GM19043 (cell line): ENCODE measurements around the gene ARFGEF3.

Source experiments
- ATAC-seq: cut with Tn5 transposase; IDR thresholded peaks from one replicate; pipeline ENCODE4 v1.9.1; 2021; ENCODE audit warnings: low read depth; ENCODE audit not compliant: unreplicated experiment

Gene ARFGEF3

DNA sequence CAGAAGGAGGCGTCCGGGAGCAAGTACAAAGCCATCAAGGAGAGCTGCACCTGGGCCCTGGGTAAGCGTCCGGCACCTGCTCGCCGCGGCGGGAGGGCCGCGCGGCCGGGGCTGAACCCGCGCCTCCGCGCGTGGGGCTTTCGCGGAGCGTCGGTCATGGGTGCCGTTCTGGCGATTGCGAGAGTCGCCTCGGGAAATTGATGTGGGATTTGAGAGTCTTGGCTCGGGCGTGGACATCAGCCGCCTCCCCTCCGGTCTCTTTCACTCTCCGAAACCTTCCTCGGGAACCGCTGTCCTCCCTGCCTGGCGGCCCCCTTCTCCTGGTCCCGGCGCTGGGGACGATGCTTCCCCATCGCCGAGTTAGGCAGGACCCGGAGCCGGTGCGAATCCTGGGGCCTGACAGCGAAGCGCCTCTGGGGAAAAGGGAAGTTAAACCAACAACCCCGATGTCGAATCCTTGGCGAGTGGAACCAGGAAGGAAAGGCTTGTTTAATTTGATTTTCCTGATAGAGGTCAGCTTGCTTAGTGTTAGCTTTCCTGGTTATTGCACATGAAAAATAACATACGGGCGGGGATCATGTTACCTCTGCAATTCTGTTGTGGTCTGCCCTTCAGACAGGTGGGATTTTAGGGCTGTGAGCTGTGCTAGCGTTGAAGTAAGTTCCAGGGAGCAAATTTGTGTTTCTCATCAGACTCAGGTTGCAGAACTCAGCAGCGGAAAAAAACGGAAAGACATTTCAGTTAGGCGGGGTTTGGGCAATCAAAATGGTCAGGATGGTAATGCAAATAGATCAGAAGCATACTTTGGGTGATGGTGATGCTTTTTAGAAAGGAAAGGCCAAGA lies 594 bp downstream of the ARFGEF3 start:
- ATAC-seq, result peak; percentile 30

DNA sequence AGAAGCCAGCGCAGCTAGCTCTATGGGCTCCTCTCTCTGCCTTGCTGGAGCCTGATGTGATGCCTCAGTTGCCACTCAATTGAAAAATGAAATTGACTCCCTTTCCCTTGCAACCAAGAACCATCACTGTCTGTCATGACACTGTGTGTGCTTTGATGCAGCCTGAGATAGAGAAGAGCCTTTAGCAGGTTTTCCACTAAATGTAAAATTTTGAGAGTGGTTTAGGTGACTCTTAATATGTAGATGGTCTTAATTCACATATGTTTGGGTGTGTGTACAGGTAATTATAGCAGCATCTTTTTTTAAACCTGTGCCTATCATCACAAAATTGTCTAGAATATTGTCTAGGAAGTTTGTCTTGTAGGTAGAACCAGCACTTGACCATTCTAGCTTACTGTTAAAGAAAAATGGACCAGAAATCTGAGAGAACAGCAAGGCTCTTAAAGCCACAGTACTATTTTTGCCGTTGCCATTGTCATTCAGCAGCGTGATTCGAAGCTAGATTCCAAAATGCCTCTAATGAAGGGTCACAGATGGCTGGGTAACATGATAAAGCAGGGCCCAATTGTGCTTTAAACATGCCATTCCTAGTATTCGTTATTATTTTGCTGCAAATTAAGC lies 1.3 kb downstream of the ARFGEF3 start:
- ATAC-seq, result no peak

DNA sequence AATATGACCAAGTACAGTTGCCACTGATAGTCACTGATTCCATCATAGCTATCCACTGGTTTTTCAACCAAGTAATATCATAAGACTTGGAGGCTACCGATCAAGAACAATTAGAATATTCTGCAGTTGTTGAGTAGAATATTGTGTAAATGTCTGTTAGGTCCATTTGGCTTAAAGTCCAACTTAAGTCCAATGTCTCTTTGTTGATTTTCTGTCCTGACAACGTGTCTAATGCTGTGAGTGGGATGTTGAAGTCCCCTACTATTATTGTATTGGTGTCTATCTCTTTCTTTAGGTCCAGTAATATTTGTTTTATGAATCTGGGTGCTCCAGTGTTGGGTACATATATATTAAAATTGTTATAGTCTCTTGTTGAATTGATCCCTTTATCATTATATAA lies 13.9 kb downstream of the ARFGEF3 start:
- ATAC-seq, result no peak

DNA sequence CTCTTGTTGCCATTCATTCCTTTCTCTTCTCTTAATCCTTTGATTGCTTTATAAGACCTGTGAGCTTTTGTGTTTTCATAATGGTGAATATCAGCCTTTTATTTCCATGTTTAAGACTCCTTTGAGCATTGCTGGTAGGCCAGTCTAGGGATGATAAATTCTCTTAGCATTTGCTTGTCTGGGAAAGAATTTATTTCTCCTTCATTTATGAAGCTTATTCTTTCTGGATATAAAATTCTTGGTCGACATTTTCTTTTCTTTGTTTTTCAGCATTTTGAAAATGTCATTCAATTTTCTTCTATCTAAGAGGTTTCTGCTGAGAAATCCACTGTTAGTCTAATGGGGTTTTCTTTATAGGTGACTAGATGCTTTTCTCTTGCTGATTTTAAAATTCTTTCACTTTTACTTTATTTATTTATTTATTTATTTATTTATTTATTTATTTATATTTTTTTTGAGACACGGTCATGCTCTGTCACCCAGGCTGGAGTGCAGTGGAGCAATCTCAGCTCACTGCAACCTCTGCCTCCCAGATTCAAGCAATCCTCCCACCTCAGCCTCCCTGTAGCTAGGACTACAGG lies 15.0 kb downstream of the ARFGEF3 start:
- ATAC-seq, result no peak

DNA sequence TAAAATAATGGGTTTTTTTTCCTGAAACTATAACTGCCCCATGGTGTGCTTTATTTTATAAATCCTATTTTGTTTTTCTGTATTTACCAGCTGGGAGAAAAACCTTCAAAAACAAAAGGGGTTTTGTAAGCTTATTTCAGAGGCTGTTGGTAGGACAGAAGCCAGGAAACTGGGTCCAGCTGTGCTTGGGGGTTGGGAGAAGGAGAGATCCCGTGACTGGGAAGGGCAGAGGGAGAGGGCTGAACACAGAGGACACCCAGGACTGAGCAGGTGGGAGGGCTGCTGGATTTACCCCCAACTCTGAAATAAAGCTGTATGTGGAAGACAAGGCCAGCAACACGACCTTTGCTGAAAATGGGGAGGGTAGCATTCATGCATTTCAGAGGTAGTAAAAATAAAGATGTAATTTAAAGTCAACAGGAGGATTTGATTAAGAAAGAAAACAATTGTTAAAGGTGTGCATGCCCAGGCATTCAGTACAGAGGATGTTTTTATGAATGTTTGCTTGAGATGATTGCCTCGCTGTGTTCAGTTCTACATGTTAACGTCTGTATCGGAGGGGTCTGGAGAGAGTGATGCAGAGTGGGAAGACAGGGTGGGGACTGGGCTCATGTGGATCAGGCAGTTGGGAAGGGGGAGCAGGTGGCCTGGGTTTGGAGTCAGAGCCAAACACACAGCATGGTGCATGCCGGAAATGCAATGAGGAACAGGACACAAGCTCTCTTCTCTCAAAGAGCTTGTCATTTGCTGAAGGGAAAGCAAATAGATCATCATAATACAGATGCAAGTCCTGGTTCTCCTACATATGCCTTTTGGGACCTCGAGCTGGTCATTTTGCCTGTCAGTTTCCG lies 21.4 kb downstream of the ARFGEF3 start:
- no peak for ATAC-seq

DNA sequence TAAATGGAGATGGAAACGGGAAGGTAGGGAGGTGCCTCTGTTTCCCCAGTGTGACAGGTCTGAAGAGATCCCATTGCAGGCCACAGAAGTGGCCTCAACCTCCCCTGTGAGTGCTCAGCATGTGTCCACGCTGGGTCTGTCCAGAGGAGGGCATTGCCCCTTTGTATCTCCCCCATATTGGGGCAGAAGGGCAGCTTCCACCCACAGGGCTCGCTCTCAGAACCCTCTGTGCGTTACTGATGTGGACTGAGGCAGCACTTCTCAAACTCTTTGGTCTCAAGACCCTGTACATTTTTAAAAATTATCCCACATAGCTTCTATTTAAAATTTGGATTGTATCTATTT lies 22.0 kb downstream of the ARFGEF3 start:
- ATAC-seq, result no peak

DNA sequence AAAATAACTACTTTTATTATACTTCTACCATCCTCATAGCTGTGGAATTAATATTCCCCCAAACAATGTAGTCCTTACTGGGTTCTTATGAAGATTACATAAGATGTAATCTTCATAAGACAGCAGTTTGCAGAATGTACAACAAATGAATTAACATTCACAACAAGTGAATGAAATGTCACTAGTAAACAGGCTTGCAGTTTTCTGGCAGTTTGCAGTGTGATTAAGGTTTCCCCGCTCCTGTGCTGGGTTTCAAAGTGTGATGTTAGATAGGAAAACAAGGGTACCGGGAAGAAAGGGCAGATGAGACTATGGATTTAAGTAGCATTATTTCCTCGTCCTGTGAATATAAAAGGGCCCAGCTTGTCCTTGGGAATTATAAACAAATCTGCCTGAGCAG lies 22.5 kb downstream of the ARFGEF3 start:
- no peak for ATAC-seq

DNA sequence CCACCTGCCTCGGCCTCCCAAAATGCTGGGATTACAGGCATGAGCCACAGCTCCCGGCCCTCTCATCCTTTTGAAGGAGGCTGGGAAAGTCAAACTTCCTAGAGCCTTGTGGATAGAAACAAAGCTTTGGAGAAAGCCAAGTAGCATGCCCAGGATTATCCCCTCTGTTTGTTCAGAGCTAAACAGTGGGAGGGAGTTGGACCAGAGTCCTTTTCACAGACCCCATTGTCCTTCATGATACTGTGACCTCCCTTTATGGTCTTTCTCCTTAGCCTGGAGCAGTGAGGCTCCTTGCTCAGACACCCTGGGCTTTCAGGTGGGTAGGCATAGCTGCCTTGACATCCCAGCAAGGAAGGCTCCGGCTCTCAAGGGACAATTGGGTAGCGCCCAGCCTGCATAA lies 25.4 kb downstream of the ARFGEF3 start:
- no peak for ATAC-seq

DNA sequence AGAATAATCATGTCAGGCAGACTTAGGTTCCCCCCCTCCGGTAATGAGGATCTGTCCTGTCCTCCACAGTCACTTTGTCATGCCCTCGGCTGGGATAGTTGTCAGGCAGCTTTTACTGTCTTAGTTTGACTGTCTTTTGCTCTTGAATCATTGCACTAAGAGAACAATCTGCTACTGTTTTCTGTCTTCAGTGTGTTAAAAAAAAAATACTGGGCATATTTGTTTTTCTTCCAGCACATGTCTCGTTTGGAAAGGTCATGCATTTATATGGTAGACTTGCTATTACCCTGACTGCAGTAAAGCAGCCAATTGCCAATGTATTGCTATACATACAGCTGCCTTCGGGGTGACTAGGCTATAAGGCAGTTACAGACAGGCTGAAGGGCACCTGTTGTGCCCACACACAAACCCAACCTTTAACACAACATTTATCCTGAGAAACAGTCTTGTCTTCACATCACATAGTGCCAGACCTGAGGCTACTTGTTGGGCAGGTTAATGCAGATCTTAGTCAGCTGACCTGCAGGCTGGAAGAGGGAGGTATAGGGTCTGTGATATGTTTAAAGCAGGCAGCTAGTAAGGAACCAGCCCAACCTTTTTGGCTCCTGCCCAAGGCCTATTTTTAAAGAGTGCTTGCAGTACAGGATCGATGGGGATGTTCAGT lies 26.7 kb downstream of the ARFGEF3 start:
- ATAC-seq, result no peak

DNA sequence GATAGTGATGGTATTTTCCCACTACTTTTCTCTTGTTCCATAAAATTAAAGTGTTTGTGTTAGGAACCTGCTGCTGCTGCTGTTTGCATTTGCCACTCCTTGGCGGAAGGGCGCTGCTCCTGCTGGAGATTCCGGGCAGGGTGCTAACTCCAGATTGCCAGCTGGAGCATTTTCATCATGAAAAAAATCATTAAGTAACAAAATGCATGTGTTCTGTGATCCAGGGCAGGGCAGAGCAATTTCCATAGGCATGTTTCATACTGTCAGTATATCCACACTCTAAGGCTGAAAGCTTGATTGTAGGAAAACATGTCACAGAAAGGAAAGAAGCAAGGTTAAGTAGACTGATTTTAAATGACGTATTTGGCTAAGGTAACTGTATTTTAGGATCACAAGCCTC lies 32.5 kb downstream of the ARFGEF3 start:
- ATAC-seq, result no peak

DNA sequence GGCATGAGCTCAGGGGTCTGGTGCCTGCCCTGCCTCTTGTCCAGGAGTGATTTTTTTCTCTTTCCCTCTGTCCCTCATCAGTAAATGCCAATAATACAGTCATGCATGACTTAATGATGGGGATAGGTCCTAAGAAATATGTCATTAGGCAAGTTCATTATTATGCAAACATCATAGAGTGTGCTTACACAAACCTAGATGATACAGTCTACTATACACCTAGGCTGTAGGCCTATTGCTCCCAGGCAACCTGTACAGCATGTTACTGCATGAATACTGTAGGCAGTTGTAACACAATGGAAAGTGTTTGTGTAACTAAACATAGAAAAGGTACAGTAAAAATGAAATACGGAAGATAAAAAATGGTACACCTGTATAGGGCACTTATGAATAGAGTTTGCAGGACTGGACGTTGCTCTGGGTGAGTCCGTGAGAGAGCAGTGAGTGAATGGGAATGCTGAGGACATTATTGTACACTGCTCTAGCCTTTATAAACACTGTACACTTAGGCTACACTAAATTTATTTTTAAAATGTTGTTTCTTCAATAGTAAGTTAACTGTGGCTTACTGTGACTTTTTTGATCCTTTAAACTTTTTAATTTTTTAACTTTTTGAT lies 34.5 kb downstream of the ARFGEF3 start:
- ATAC-seq, result no peak

DNA sequence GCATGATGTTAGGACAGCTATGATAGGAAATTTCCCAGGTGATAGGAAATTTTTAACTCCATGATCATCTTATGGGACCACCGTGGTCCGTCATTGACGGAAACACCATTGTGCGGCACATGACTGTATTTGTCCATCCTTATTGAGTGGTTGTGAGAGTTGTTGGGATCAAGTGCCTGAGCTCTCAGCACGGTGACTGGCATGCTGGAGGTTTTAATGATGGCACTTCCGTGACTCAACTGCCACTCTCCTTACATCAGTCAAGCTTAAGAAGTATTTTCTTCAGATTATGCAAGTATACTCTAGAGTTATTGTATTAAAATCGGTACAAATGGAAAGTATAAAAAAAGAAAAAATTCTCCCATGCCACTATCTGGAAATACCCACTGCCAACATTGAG lies 35.8 kb downstream of the ARFGEF3 start:
- ATAC-seq, result no peak

DNA sequence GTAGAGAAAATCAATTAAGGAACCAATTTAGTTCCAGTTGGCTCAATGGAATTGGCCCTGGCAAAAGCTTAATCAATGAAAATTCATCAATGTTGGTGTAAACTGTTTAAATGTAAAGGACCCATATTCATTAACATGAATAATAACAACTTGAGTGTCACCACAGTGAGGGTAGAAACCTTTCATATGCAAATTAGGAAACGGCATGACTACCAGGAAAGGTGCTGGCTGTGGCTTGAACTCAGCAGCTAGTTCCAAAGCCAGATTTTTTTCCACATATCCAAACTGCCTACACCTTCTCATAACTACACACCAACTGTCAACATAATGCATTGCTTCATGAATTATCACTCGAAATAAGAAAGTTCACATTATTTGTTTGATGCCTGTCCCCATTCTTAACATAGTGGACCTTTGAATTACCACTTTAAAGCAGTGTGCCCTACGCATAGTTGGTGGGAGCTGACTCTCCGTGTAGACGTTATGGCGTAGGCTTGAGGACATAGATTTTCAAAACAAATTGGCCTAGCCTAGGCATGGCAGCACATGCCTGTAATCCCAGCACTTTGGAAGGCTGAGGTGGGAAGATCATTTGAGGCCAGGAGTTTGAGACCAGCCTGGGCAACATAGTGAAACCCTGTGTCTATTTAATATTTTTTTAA lies 36.8 kb downstream of the ARFGEF3 start:
- no peak for ATAC-seq

DNA sequence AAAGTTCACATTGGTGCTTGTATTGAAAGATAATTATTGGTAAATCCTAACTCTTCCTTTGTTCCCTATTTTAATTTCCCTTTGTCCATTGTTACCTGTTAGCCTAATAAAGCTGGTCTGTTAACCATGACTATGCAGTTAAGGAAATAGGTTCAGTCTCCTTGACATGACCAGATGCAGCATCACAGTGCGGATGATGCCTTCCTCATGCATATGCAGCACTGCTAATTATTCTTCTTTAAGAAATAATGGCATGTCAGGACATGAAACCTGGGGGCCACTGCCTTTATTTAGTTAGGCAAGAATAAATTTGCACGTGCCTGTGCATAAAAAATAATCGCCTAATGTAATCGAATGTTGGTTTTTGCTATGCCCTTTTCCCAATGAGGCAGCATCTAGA lies 40.1 kb downstream of the ARFGEF3 start:
- ATAC-seq, result no peak

DNA sequence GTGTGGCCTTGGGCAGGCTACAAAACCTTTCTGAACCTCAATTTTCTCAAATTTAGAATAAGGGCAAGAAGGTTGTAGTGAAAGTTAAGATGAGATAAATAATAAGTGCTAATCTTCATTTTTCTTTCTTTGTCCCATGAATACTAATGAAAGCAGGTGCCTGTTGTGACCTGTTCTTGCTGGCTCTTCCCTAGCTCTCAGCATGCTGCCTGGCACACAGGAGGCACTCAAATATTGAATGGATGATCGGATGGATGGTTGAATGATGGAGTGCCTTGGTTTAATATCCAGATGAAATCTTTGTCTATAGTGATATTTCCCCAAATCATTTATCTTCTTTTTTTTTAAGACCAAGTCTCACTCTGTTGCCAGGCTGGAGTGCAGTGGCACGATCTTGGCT lies 41.6 kb downstream of the ARFGEF3 start:
- no peak for ATAC-seq

DNA sequence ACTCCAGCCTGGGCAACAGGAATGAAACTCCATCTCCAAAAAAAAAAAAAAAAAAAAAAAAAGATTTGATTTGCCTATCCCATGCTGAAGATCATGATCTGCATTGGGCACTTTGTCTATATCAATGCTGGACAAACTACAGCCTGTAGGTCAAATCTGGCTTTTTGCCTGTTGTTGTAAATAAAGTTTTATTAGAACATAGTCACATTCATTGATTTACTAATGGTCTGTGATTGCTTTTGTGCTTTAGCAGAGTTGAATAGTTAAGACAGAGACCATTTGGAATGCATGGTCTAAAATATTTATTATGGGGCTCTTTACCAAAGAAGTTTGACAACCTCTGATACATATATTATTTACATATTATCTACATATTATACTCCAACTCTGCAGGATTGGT lies 42.6 kb downstream of the ARFGEF3 start:
- no peak for ATAC-seq

DNA sequence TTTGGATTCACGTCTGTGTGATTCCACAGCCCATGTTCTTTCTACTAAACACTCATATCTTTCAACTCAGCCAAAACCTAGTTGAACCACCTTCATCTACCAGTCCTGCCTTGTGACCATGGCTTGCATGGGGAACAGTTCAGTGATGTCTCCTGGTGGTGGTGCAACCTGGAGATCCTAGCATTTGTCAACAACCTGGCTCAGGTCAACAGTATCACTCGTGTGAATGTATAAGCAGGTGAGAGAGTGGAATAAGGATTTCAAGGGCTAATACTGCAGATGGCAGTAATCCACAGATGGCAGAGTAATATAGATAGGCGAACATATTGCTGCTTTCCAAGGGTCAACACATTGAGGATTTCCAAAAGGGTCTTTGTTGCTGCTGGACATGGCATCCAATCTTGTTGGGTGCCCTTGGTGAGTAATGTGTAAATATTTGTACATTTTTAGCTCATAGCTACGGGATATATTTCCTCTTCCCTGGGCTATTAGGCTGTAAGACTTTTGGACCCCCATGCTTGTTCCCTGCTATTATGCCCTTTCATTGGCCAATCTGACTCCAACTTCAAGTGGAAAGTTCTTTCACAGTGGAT lies 43.1 kb downstream of the ARFGEF3 start:
- ATAC-seq, result no peak

DNA sequence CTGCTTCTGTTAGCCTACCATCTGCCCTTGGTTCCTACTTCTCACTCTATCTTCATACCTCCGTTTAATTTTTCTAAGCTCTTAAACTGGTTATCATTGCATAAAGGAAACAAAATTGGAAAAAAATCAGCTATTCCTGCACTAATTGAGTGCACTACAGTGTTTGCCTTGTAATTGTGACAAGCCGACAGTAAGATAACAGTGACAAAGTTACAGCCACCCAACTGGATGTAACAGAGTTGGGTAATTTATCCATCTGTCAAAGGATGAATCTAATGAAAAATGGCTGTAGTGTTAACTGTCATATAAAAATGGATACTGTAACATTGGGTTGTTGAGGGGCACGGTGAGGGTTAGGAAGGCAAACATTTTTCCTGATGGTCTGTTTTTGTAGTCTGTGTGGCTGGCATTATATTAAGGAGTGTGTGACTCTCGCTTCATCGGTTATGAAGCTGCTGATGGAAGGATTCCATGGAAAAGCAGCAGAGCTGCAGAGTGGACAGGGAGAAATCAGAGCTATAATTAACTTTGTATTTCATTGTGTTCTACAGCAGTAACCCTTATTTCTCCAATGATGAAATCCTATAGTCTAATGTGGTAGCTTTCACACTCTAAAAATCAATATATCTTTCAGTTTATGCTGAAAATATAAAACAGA lies 43.8 kb downstream of the ARFGEF3 start:
- ATAC-seq, result no peak

DNA sequence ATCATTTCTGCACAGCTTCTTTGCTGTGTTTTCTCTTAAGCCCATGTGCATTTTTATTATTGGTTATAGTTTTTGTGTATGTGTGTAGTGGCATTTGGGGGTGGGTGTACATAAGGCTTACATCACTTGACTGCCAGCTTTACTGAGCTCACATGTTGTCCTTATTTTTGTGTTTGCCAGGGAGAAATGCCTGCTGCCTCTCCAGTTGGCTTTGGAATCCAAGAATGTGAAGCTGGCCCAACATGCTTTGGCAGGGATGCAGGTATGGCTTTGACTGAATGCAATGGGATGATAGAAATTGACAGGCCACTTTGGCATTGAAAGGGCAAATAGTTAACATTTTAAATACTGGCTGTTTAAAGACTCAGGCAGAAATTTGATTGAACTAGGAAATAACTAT lies 45.1 kb downstream of the ARFGEF3 start:
- no peak for ATAC-seq
